MM.1S (cell line): Measurements from ENCODE around the gene NOXA1.

Experiments
- DNase-seq: peaks from one replicate; pipeline ENCODE4 v3.0.0-alpha.2; 2015
- H2AFZ ChIP-seq: fragments of 300-600 bp; sonication (generic); 2 replicates; pipeline ENCODE4 v1.6.0; 2016; ENCODE audit warnings: antibody characterized with exemption, low read length
- H3F3A ChIP-seq: fragments of 300-600 bp; sonication (generic); 2 replicates; pipeline ENCODE4 v1.6.1; 2016; ENCODE audit warnings: mild to moderate bottlenecking, antibody characterized with exemption, low read length, moderate library complexity, mixed read lengths; ENCODE audit not compliant: insufficient read depth
- H3K27ac ChIP-seq: fragments of 300-600 bp; sonication (generic); 2 replicates; pipeline ENCODE4 v1.5.1; 2016; ENCODE audit warnings: mild to moderate bottlenecking, low read length
- H3K27me3 ChIP-seq: fragments of 300-600 bp; sonication (generic); replicated peaks from 2 replicates; pipeline ENCODE4 v1.6.0; 2016; ENCODE audit warnings: low read length; ENCODE audit not compliant: insufficient read depth
- H3K36me3 ChIP-seq: fragments of 300-600 bp; sonication (generic); replicated peaks from 2 replicates; pipeline ENCODE4 v1.6.1; 2016; ENCODE audit warnings: mild to moderate bottlenecking, low read length, mixed read lengths; ENCODE audit not compliant: insufficient read depth
- H3K4me1 ChIP-seq: fragments of 300-600 bp; sonication (generic); 2 replicates; pipeline ENCODE4 v1.6.1; 2016; ENCODE audit warnings: low read length, mixed read lengths
- H3K4me2 ChIP-seq: fragments of 300-600 bp; sonication (generic); 2 replicates; pipeline ENCODE4 v1.6.0; 2016; ENCODE audit warnings: low read depth, low read length
- H3K4me3 ChIP-seq: fragments of 300-600 bp; sonication (generic); 2 replicates; pipeline ENCODE4 v1.5.1; 2016; ENCODE audit warnings: low read length, mixed read lengths
- H3K79me2 ChIP-seq: fragments of 300-600 bp; sonication (generic); 2 replicates; pipeline ENCODE4 v1.6.1; 2016; ENCODE audit warnings: mixed run types, low read length, mixed read lengths
- H3K9ac ChIP-seq: fragments of 300-600 bp; sonication (generic); 2 replicates; pipeline ENCODE4 v1.6.1; 2016; ENCODE audit warnings: low read length, mixed read lengths
- H3K9me2 ChIP-seq: fragments of 300-600 bp; sonication (generic); replicated peaks from 2 replicates; pipeline ENCODE4 v1.6.1; 2016; ENCODE audit warnings: mild to moderate bottlenecking, low read length, mixed read lengths; ENCODE audit not compliant: insufficient read depth
- H3K9me3 ChIP-seq: fragments of 300-600 bp; sonication (generic); replicated peaks from 2 replicates; pipeline ENCODE4 v1.6.1; 2016; ENCODE audit warnings: mild to moderate bottlenecking, low read length, mixed read lengths; ENCODE audit not compliant: insufficient read depth
- H4K20me1 ChIP-seq: fragments of 300-600 bp; sonication (generic); 2 replicates; pipeline ENCODE4 v1.6.1; 2016; ENCODE audit warnings: mild to moderate bottlenecking, low read length, moderate library complexity, mixed read lengths; ENCODE audit not compliant: insufficient read depth
- CTCF ChIP-seq: fragments of 300-600 bp; sonication (generic); IDR thresholded peaks from 2 replicates; pipeline ENCODE4 v1.5.1; 2016; ENCODE audit warnings: antibody characterized with exemption, low read length, mixed read lengths
- EZH2 ChIP-seq: fragments of 300-600 bp; sonication (generic); optimal IDR thresholded peaks from 2 replicates; pipeline ENCODE3; 2017; ENCODE audit warnings: low read depth, mild to moderate bottlenecking, antibody characterized with exemption, low read length, mixed read lengths
- EZH2phosphoT487 ChIP-seq: fragments of 300-600 bp; sonication (generic); IDR thresholded peaks from 2 replicates; pipeline ENCODE4 v1.6.1; 2018; ENCODE audit warnings: antibody characterized with exemption, low read length

Gene NOXA1

DNA sequence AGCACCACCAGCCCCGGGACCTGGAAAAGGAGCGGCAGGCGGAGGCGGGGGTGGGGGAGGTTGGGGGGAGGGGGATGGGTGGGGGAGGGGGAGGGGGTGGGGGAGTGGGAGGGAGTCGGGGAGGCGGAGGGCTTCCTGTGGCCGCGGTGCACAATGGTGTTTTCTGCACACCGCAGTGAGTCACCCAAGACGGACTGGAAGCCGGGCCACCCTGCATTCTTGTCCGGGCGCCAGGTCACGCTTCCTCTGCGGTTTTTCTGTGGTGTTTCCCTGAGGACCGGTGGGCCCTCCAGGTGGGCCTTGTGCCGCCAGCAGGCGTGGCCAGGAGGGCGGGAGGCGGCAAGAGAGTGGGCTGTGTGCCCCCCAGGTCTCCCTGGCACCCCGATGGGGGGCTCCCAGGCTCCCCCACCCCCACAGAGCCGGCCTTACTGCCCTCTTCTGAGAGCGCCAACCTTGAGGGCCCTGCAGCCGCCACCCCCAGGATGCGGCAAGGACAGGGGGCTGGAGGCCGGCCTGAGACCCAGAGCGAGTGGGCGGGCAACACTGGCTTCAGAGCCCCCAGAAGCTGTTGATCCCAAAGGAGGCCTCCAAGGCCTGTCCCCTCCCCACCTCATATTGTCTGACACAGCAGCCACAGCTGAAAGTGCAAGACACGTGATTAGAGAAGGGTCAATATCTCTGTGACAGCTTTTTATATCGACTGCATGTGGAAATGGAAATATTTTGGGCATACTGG lies 11.4 kb upstream of the NOXA1 start:
- Histone ChIP-seq H3K9me3 (no peaks in the 10 kb centered on the region), H3K4me2 (peak overlapping the region; percentile 68), H3K79me2 (peaks cover 5% of the 10 kb centered on the region; the same call in 1 of the 2 replicates), H3K4me1 (no peaks in the 10 kb centered on the region; the same call in 1 of the 2 replicates), H3K27ac (peak overlapping the region; percentile 37; the same call in 1 of the 2 replicates), H4K20me1 (no peaks in the 10 kb centered on the region), H3K9ac (peak overlapping the region; percentile 28; the same call in 1 of the 2 replicates), H3K27me3 (no peaks in the 10 kb centered on the region), H3K36me3 (no peaks in the 10 kb centered on the region), H3K4me3 (no peak overlapping the region; the same call in 1 of the 2 replicates), H3F3A (no peaks in the 10 kb centered on the region), H3K9me2 (no peaks in the 10 kb centered on the region), H2AFZ (peak overlapping the region; percentile 38; the same call in 1 of the 2 replicates)
- TF ChIP-seq EZH2phosphoT487 (no peak), CTCF (no peak), EZH2 (no peak)
- peak; percentile 64 for DNase-seq

- H3K9me2 ChIP-seq = no peaks in the 10 kb centered on the region
- TF ChIP-seq EZH2phosphoT487 (no peak), EZH2 (no peak), CTCF (no peak)
- no peaks in the 10 kb centered on the region for H3K36me3 ChIP-seq
- no peaks in the 10 kb centered on the region for H3K9me3 ChIP-seq
- H3K4me2 ChIP-seq = no peak overlapping the region
- no peak overlapping the region for H2AFZ ChIP-seq
- no peak for DNase-seq
- H3K27me3 ChIP-seq = no peaks in the 10 kb centered on the region
- no peaks in the 10 kb centered on the region for H3F3A ChIP-seq
- no peak overlapping the region for H3K9ac ChIP-seq
- peaks cover 9% of the 10 kb centered on the region; the same call in 1 of the 2 replicates for H3K79me2 ChIP-seq
- no peak overlapping the region for H3K4me3 ChIP-seq
- H3K4me1 ChIP-seq = no peaks in the 10 kb centered on the region; the same call in 1 of the 2 replicates
- H3K27ac ChIP-seq = no peak overlapping the region
- H4K20me1 ChIP-seq = no peaks in the 10 kb centered on the region
Observed at GRCh38 chr9:137412431-137412830, 10.8 kb upstream of the NOXA1 start.

GRCh38 chr9:137415451-137415850 lies 7.7 kb upstream of the NOXA1 start:
- no peaks in the 10 kb centered on the region for H3K36me3 ChIP-seq
- no peak overlapping the region for H3K9ac ChIP-seq
- TF ChIP-seq CTCF = no peak
- TF ChIP-seq EZH2phosphoT487 = no peak
- TF ChIP-seq EZH2 = no peak
- no peak for DNase-seq
- H3K9me2 ChIP-seq = no peaks in the 10 kb centered on the region
- no peaks in the 10 kb centered on the region for H3K27me3 ChIP-seq
- H3K4me1 ChIP-seq = no peaks in the 10 kb centered on the region; the same call in 1 of the 2 replicates
- H3K4me3 ChIP-seq = no peak overlapping the region
- H3K79me2 ChIP-seq = peaks cover 12% of the 10 kb centered on the region; the same call in 1 of the 2 replicates
- H4K20me1 ChIP-seq = no peaks in the 10 kb centered on the region
- no peaks in the 10 kb centered on the region for H3K9me3 ChIP-seq
- no peak overlapping the region for H3K4me2 ChIP-seq
- no peak overlapping the region for H2AFZ ChIP-seq
- no peak overlapping the region for H3K27ac ChIP-seq
- H3F3A ChIP-seq = no peaks in the 10 kb centered on the region
